ENCODE results near the gene YIPF2.
"Not testable (repeated sequence)": the region's sequence is repeated elsewhere in the genome, so short reads cannot be mapped to it uniquely, and the experiment has no call there.

YIPF2 gene

GRCh38 chr19:10928563-10929401, at the start of gene YIPF2, which contains the start of gene TIMM29:
Gene YIPF2 (minus strand): TSS chr19:10928639. CDS start chr19:10928410, 229 bp downstream.
Gene TIMM29 (plus strand): TSS chr19:10928811. CDS start chr19:10928823, 12 bp downstream.
- DNase-seq: peak; percentile 97

- no peak for DNase-seq
Observed at GRCh38 chr19:10977742-10978092, 49.3 kb upstream of the YIPF2 start.

- DNase-seq: no peak
Observed at GRCh38 chr19:10976131-10976892, 47.9 kb upstream of the YIPF2 start.

- DNase-seq: no peak
Observed at GRCh38 chr19:10975374-10976130, 47.1 kb upstream of the YIPF2 start.

GRCh38 chr19:10971107-10971726, 42.8 kb upstream of the YIPF2 start:
- DNase-seq: no peak

- peak; percentile 47 for DNase-seq
Observed at GRCh38 chr19:10968527-10969135, 40.2 kb upstream of the YIPF2 start.

GRCh38 chr19:10966809-10967208, 38.4 kb upstream of the YIPF2 start:
- no peak for DNase-seq

- no peak for DNase-seq
Observed at GRCh38 chr19:10965398-10965797, 37.0 kb upstream of the YIPF2 start.

- no peak for DNase-seq
Observed at GRCh38 chr19:10964903-10965302, 36.5 kb upstream of the YIPF2 start.

GRCh38 chr19:10963865-10964264, 35.4 kb upstream of the YIPF2 start:
- DNase-seq: no peak

GRCh38 chr19:10962863-10963262, 34.4 kb upstream of the YIPF2 start:
- DNase-seq: no peak

- peak; percentile 64 for DNase-seq
Observed at GRCh38 chr19:10961073-10961860, 32.8 kb upstream of the YIPF2 start.

- peak; percentile 97 for DNase-seq
Observed at GRCh38 chr19:10960314-10961072, 32.1 kb upstream of the YIPF2 start, which contains the start of gene SMARCA4. Gene SMARCA4 (plus strand): TSS chr19:10961030. CDS start chr19:10984152, 23,122 bp downstream.

GRCh38 chr19:10959277-10959968, 31.0 kb upstream of the YIPF2 start:
- DNase-seq: not testable (repeated sequence)

GRCh38 chr19:10952809-10953208, 24.4 kb upstream of the YIPF2 start:
- DNase-seq: peak; percentile 92

GRCh38 chr19:10946958-10947657, 18.7 kb upstream of the YIPF2 start:
- DNase-seq: no peak

- DNase-seq: no peak
Observed at GRCh38 chr19:10945264-10945663, 16.8 kb upstream of the YIPF2 start.

GRCh38 chr19:10943412-10943811, 15.0 kb upstream of the YIPF2 start:
- DNase-seq: not testable (repeated sequence)

- peak; percentile 51 for DNase-seq
Observed at GRCh38 chr19:10941649-10942048, 13.2 kb upstream of the YIPF2 start.

All from DMS53 (cell line).